Right lobe of liver (tissue), 6 donors: ENCODE data around the gene ACSBG1. TPM values are rescaled to one million over a fixed set of nuclear protein-coding genes. Genes with fewer than 3 reads are reported as not detected.
"Not testable (repeated sequence)": the region's sequence is repeated elsewhere in the genome, so short reads cannot be mapped to it uniquely, and the experiment has no call there.

Experiments
- ATAC-seq, 4 donors: fragments of 200-7000 bp; cut with Tn5 transposase; one replicate each; pipeline ENCODE4 v1.9.1; 2020; ENCODE audit warnings: mild to moderate bottlenecking in 4 of 4, moderate library complexity in 4 of 4
- DNase-seq, 3 donors: peaks; one replicate each; pipeline ENCODE4 v3.0.0-alpha.2; 2020
- H3K27ac ChIP-seq, 3 donors: fragments of 200-600 bp; one replicate each; pipeline ENCODE4 v1.8.0; 2022
- H3K27me3 ChIP-seq, 2 donors: fragments of 200-600 bp; one replicate each; pipeline ENCODE4 v1.8.0; 2022
- H3K36me3 ChIP-seq, 4 donors: fragments of 200-600 bp; sonication (generic) in 1 of 4; one replicate each; pipeline versions ENCODE4 v1.5.1 to v1.8.0; 2017 to 2022; ENCODE audit warnings: control low read depth in 1 of 4
- H3K4me1 ChIP-seq, 4 donors: fragments of 200-600 bp; sonication (generic) in 1 of 4; one replicate each; pipeline versions ENCODE4 v1.5.1 to v1.8.0; 2017 to 2022; ENCODE audit warnings: control low read depth in 1 of 4
- H3K4me3 ChIP-seq, 3 donors: fragments of 200-600 bp; one replicate each; pipeline ENCODE4 v1.8.0; 2022
- H3K9me3 ChIP-seq, 4 donors: fragments of 200-600 bp; sonication (generic) in 1 of 4; one replicate each; pipeline versions ENCODE4 v1.5.1 to v1.8.0; 2017 to 2022; ENCODE audit warnings: control low read depth in 1 of 4
- POLR2A ChIP-seq: fragments of 450-650 bp; IDR thresholded peaks from one replicate; pipeline ENCODE4 v1.6.1; 2017; ENCODE audit warnings: antibody characterized with exemption, mild to moderate bottlenecking
- WGBS: methylation state at CpG from one replicate; pipeline ENCODE4 v1.1.6; 2018; ENCODE audit warnings: low coverage, low lambda C conversion rate; ENCODE audit not compliant: insufficient coverage; ENCODE audit errors: missing lambda C conversion rate; 5-methylcytosine and 5-hydroxymethylcytosine counted together
- intact Hi-C, 2 donors: fragments of 100-400 bp; cut with DNase I; formaldehyde crosslinking; loops; one replicate each; pipeline versions ENCODE4 v1.11.2 to v1.14.1; 2022
- total RNA-seq, 6 experiments: library from RNA; depleted of rRNA in 2 of 6; stranded (reverse); fragments of >200 nt in 2 of 6; fragmentation: NEBNext Ultra II Directional in 3 of 6; extraction: Animal tissue kit (Norgen Biotek cat#: 25700) in 3 of 6; gene quantifications; one replicate each; pipeline versions ENCODE4 v1.1.0 to v1.2.4, GENCODE V29; 2016 to 2023
- TF ChIP-seq, protein P1 (sequence below), 4 donors: fragments of 200-600 bp in 3 of 4; fragments of 450-650 bp in 1 of 4; IDR thresholded peaks; one replicate each; pipeline versions ENCODE4 v1.5.1 to v1.8.0; 2016 to 2022; ENCODE audit warnings: antibody characterized with exemption in 4 of 4, mild to moderate bottlenecking in 2 of 4
- donor health status: DM: no; HTN: yes; CAD: no.
- donor health status: DM: no; HTN: no; CAD: no.
- donor health status: DM: no; HTN: no; CAD: no.
- donor health status: DM: no; HTN: yes; CAD: no.
- donor health status: DM: no; HTN: yes; CAD: no.

ACSBG1 gene
- total RNA-seq, 6 experiments from 2014 or later, result not detected

DNA sequence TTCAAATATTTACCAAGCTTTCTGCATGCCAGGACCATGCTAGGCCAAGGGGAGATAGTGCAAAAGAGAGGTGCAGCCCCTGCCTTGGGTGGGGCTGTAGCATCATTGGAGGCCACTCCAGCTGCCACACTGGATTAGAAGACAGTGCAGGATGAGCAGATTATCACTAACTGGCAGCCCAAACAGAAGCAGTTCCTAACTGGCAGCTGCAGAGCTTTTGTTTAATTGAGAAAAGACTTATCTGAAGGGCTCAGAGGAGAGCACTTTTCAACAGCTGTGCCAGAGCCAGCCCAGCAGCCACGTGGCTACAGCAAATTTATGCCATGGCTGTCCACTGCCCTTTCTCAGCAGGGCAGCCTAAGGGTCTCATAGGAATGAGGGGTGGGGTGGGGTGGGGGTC lies 13.5 kb upstream of the ACSBG1 start:
- no peak for TF ChIP-seq POLR2A
- TF ChIP-seq, protein P1, sequence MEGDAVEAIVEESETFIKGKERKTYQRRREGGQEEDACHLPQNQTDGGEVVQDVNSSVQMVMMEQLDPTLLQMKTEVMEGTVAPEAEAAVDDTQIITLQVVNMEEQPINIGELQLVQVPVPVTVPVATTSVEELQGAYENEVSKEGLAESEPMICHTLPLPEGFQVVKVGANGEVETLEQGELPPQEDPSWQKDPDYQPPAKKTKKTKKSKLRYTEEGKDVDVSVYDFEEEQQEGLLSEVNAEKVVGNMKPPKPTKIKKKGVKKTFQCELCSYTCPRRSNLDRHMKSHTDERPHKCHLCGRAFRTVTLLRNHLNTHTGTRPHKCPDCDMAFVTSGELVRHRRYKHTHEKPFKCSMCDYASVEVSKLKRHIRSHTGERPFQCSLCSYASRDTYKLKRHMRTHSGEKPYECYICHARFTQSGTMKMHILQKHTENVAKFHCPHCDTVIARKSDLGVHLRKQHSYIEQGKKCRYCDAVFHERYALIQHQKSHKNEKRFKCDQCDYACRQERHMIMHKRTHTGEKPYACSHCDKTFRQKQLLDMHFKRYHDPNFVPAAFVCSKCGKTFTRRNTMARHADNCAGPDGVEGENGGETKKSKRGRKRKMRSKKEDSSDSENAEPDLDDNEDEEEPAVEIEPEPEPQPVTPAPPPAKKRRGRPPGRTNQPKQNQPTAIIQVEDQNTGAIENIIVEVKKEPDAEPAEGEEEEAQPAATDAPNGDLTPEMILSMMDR (IDR thresholded peaks at IDR 0.05), result no peak
- no peaks in the 10 kb centered on the region for H3K27me3 ChIP-seq
- no peak overlapping the region for H3K27ac ChIP-seq
- no peak for DNase-seq
- intact Hi-C loops, result no loop called here
- no peaks in the 10 kb centered on the region for H3K4me1 ChIP-seq
- H3K9me3 ChIP-seq, result no peaks in the 10 kb centered on the region
- no peaks in the 10 kb centered on the region for H3K36me3 ChIP-seq
- H3K4me3 ChIP-seq, result no peak overlapping the region
- WGBS, result 55% methylated on average over 1 of the region's 1 CpG
- no peak for ATAC-seq

DNA sequence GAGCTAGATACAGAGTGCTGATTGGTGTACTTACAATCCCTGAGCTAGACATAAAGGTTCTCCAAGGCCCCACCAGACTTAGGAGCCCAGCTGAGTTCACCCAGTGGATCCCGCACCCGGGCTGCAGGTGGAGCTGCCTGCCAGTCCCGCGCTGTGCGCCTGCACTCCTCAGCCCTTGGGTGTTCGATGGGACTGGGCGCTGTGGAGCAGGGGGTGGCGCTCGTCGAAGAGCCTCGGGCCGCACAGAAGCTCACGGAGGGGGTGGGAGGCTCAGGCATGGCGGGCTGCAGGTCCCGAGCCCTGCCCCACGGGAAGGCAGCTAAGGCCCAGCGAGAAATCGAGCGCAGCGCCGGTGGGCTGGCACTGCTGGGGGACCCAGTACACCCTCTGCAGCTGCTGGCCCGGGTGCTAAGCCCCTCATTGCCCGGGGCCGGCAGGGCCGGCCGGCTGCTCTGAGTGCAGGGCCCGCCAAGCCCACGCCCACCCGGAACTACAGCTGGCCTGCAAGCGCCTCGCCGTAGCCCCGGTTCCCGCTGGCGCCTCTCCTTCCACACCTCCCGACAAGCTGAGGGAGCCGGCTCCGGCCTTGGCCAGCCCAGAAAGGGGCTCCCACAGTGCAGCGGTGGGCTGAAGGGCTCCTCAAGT lies 11.7 kb upstream of the ACSBG1 start:
- ATAC-seq, H3K4me1 ChIP-seq, H3K9me3 ChIP-seq, DNase-seq, intact Hi-C loops, H3K27me3 ChIP-seq, H3K36me3 ChIP-seq, H3K27ac ChIP-seq, H3K4me3 ChIP-seq: not testable (repeated sequence)
- no CpG with 5 or more reads among the region's 39 CpGs for WGBS

DNA sequence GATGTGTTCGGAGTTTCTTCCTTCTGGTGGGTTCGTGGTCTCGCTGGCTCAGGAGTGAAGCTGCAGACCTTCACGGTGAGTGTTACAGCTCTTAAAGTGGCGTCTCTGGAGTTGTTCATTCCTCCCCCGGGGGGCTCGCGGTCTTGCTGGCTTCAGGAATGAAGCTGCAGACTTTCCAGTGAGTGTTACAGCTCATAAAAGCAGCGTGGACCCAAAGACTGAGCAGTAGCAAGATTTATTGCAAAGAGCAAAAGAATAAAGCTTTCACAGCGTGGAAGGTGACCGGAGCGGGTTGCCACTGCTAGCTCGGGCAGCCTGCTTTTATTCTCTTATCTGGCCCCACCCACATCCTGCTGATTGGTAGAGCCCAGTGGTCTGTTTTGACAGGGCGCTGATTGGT lies 11.0 kb upstream of the ACSBG1 start:
- H3K27me3 ChIP-seq, intact Hi-C loops, H3K27ac ChIP-seq, H3K4me1 ChIP-seq, H3K36me3 ChIP-seq, ATAC-seq, H3K4me3 ChIP-seq, H3K9me3 ChIP-seq, DNase-seq: not testable (repeated sequence)
- 83% methylated on average over 9 of the region's 14 CpGs for WGBS

DNA sequence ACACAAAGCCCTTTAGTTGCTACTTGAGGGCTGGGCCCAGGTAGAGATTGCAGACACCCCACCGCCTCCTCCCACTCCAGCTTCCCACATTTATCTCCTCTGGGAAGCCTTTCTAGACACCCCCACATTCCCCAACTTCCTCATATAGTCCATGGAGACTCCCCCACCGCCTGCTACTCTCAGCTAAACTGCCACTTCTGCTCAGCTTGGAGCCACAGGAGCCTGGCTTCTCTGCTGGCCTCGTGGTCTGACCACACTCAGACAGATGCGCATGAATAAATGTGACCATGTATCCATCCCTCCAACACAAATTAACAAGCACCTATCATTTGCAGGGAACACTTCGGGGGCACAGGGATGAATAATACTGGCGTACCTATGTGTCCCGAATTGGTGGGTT lies 10.5 kb upstream of the ACSBG1 start:
- ATAC-seq (no peak), DNase-seq (no peak)
- H3K4me3 ChIP-seq, result no peak overlapping the region
- no peak overlapping the region for H3K27ac ChIP-seq
- TF ChIP-seq POLR2A, result no peak
- TF ChIP-seq, protein P1 (IDR thresholded peaks at IDR 0.05), result no peak
- intact Hi-C loops, result loop anchor here in 1 of 2 donors (5.0 kb wide), 2 partner anchors 48 to 118 kb away; no protein-coding TSS in a partner anchor
- no peaks in the 10 kb centered on the region for H3K36me3 ChIP-seq
- no peaks in the 10 kb centered on the region for H3K9me3 ChIP-seq
- H3K4me1 ChIP-seq, result no peaks in the 10 kb centered on the region
- WGBS, result 61% methylated on average over 6 of the region's 7 CpGs
- H3K27me3 ChIP-seq, result no peaks in the 10 kb centered on the region

DNA sequence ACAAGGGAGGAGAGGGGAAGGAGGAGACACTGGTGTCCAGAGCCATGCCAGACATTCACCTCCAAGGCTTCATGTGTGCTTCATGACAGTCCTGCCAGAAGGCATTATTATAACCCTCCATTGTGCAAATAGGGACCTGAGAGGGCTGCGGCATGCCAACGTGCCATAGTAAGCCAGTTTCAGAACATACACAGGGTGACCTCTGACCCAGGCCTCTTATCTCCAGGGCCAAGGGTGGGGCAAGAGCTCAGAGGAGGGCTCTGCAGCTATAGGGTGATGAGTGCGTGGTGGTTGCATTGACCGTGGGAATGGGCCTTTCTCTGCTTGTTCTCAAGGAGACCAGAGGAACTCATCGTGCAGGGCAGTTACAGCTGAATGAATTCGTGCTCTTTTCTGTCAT lies 9.7 kb upstream of the ACSBG1 start:
- Histone ChIP-seq H3K27ac (no peak overlapping the region), H3K36me3 (no peaks in the 10 kb centered on the region), H3K4me1 (no peaks in the 10 kb centered on the region), H3K9me3 (no peaks in the 10 kb centered on the region), H3K4me3 (no peak overlapping the region), H3K27me3 (no peaks in the 10 kb centered on the region)
- TF ChIP-seq, protein P1 (IDR thresholded peaks at IDR 0.05), result no peak
- TF ChIP-seq POLR2A, result no peak
- WGBS, result 42% methylated on average over 2 of the region's 6 CpGs
- DNase-seq (peak in 1 of 3 donors; percentile 37), ATAC-seq (no peak)
- intact Hi-C loops, result loop anchor here in 1 of 2 donors (5.0 kb wide), 2 partner anchors 47 to 117 kb away; no protein-coding TSS in a partner anchor
